ENCODE measurements around the gene GIPR. TPM values are rescaled to one million over a fixed set of nuclear protein-coding genes. Genes with fewer than 3 reads are reported as not detected.

The GIPR gene
- total and polyA plus RNA-seq, 2 donors (not counting 1 experiment from before 2014, with no cell fraction given) = 0.25 TPM; not detected in 1

DNA sequence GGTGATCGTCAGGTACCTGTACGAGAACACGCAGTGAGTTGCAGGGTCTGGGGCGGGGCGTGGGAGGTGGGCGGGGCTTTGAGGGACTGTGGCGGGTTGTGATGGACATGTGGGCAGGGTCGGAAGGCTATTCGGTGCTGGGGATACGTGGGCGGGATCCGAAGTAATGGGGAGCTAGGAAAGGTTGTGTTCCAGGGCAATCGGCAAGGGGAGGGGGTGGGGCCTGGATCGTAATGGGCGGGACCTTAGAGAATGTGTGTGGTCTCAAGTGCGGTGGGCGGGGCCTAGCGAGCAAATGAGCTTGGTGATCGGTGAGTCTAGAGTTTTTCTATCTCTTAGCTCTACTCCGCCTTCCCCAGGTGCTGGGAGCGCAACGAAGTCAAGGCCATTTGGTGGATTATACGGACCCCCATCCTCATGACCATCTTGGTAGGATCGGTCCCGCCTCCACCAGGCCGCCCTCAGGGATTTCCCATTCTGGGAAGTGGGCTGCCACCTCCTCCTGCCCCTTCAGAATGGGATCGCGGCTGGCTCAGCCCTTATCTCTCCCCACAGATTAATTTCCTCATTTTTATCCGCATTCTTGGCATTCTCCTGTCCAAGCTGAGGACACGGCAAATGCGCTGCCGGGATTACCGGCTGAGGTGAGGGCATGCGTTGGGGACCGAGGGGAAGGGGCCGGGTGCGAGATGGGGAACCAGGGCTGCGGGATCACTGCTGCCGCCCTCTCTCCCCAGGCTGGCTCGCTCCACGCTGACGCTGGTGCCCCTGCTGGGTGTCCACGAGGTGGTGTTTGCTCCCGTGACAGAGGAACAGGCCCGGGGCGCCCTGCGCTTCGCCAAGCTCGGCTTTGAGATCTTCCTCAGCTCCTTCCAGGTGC is 9.6 kb downstream of the GIPR start:
- H2AFZ ChIP-seq (ENCODE audit: low read length) = no peak overlapping the region
- peaks cover 11% of the 10 kb centered on the region for H3K27me3 ChIP-seq (ENCODE audit: control insufficient read depth, insufficient read depth, low read length)
- H3K9ac ChIP-seq (ENCODE audit: insufficient read depth, low read length) = no peak overlapping the region
- H3K9me3 ChIP-seq (ENCODE audit: control insufficient read depth, insufficient read depth, low read depth, low read length) = no peaks in the 10 kb centered on the region
- no peak overlapping the region for H3K27ac ChIP-seq (ENCODE audit: insufficient read depth, low read length)
- H3K4me2 ChIP-seq (ENCODE audit: extremely low read depth, insufficient read depth, low read length) = peak overlapping the region; percentile 48
- H4K20me1 ChIP-seq (ENCODE audit: control insufficient read depth, extremely low read depth, insufficient read depth, low read length) = no peaks in the 10 kb centered on the region
- H3K4me1 ChIP-seq (ENCODE audit: control insufficient read depth, extremely low read depth, insufficient read depth, low read length) = peaks cover 4% of the 10 kb centered on the region
- H3K4me3 ChIP-seq (replicated peaks in 1 of 4; ENCODE audit: control extremely low read depth in 1 of 4, insufficient read depth in 1 of 4, low read depth in 3 of 4, low read length in 4 of 4) = peak overlapping the region; percentile 7 to 34 (median 13)
- TF ChIP-seq, protein P1, sequence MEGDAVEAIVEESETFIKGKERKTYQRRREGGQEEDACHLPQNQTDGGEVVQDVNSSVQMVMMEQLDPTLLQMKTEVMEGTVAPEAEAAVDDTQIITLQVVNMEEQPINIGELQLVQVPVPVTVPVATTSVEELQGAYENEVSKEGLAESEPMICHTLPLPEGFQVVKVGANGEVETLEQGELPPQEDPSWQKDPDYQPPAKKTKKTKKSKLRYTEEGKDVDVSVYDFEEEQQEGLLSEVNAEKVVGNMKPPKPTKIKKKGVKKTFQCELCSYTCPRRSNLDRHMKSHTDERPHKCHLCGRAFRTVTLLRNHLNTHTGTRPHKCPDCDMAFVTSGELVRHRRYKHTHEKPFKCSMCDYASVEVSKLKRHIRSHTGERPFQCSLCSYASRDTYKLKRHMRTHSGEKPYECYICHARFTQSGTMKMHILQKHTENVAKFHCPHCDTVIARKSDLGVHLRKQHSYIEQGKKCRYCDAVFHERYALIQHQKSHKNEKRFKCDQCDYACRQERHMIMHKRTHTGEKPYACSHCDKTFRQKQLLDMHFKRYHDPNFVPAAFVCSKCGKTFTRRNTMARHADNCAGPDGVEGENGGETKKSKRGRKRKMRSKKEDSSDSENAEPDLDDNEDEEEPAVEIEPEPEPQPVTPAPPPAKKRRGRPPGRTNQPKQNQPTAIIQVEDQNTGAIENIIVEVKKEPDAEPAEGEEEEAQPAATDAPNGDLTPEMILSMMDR (conservative IDR thresholded peaks at IDR 0.05 in 1 of 2, IDR thresholded peaks at IDR 0.05 in 1 of 2; ENCODE audit: low read depth in 1 of 2, low read length in 2 of 2) = no peak
- TF ChIP-seq EZH2 (IDR thresholded peaks at IDR 0.05; ENCODE audit: low read length, missing control alignments) = no peak
- no peaks in the 10 kb centered on the region for H3K36me3 ChIP-seq (ENCODE audit: control insufficient read depth, insufficient read depth, low read length)
- peak; percentile 63 to 69 for DNase-seq (ENCODE audit: low read depth in 2 of 2)
- no peaks in the 10 kb centered on the region for H3K79me2 ChIP-seq (ENCODE audit: control insufficient read depth, insufficient read depth, low read length)

DNA sequence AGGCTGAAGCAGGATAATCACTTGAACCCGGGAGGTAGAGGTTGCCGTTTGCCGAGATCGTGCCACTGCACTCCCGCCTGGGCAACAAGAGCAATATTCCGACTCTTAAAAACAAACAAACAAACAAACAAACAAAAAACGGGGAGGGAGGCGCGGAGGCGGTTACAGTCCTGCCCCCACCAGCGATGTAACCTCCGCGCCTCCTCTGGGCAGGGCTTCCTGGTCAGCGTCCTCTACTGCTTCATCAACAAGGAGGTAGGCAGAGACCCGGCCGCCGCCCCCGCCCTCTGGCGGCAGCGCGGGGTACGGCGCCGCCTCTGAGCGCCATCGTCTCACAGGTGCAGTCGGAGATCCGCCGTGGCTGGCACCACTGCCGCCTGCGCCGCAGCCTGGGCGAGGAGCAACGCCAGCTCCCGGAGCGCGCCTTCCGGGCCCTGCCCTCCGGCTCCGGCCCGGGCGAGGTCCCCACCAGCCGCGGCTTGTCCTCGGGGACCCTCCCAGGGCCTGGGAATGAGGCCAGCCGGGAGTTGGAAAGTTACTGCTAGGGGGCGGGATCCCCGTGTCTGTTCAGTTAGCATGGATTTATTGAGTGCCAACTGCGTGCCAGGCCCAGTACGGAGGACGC is 13.5 kb downstream of the GIPR start:
- no peaks in the 10 kb centered on the region for H3K36me3 ChIP-seq (ENCODE audit: control insufficient read depth, insufficient read depth, low read length)
- no peak overlapping the region for H3K9ac ChIP-seq (ENCODE audit: insufficient read depth, low read length)
- no peaks in the 10 kb centered on the region for H3K9me3 ChIP-seq (ENCODE audit: control insufficient read depth, insufficient read depth, low read depth, low read length)
- peak; percentile 62 to 69 for DNase-seq (ENCODE audit: low read depth in 2 of 2)
- H3K4me3 ChIP-seq (replicated peaks in 1 of 4; ENCODE audit: control extremely low read depth in 1 of 4, insufficient read depth in 1 of 4, low read depth in 3 of 4, low read length in 4 of 4) = peak overlapping the region in 3 of 4 experiments; percentile 31 to 50 (median 31)
- peaks cover 11% of the 10 kb centered on the region for H3K27me3 ChIP-seq (ENCODE audit: control insufficient read depth, insufficient read depth, low read length)
- H3K79me2 ChIP-seq (ENCODE audit: control insufficient read depth, insufficient read depth, low read length) = no peaks in the 10 kb centered on the region
- TF ChIP-seq, protein P1 (conservative IDR thresholded peaks at IDR 0.05 in 1 of 2, IDR thresholded peaks at IDR 0.05 in 1 of 2; ENCODE audit: low read depth in 1 of 2, low read length in 2 of 2) = peak; percentile 70 to 87
- no peak for TF ChIP-seq EZH2 (IDR thresholded peaks at IDR 0.05; ENCODE audit: low read length, missing control alignments)
- no peaks in the 10 kb centered on the region for H4K20me1 ChIP-seq (ENCODE audit: control insufficient read depth, extremely low read depth, insufficient read depth, low read length)
- H3K27ac ChIP-seq (ENCODE audit: insufficient read depth, low read length) = no peak overlapping the region
- H3K4me2 ChIP-seq (ENCODE audit: extremely low read depth, insufficient read depth, low read length) = peak overlapping the region; percentile 62
- H2AFZ ChIP-seq (ENCODE audit: low read length) = peak overlapping the region; percentile 23
- H3K4me1 ChIP-seq (ENCODE audit: control insufficient read depth, extremely low read depth, insufficient read depth, low read length) = peaks cover 4% of the 10 kb centered on the region

DNA sequence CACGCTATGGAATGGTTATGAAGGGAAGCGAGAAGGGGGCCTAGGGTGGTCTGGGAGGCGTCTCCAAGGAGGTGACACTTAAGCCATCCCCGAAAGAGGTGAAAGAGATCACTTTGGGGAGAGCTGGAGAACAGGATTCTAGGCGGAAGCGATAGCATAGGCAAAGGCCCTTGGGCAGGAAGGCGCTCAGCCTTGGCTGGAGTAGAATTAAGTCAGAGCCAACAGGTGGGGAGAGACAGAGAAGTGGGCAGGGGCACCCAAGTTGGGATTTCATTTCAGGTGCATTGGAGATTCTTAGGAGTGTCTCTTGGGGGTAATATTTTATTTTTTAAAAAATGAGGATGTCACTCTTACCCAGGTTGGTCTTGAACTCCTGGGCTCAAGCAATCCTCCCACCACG is 14.1 kb downstream of the GIPR start:
- Histone ChIP-seq H3K4me3 (replicated peaks in 1 of 4; ENCODE audit: control extremely low read depth in 1 of 4, insufficient read depth in 1 of 4, low read depth in 3 of 4, low read length in 4 of 4) (no peak overlapping the region), H3K27ac (ENCODE audit: insufficient read depth, low read length) (no peak overlapping the region), H3K79me2 (ENCODE audit: control insufficient read depth, insufficient read depth, low read length) (no peaks in the 10 kb centered on the region), H3K4me1 (ENCODE audit: control insufficient read depth, extremely low read depth, insufficient read depth, low read length) (peaks cover 4% of the 10 kb centered on the region), H3K27me3 (ENCODE audit: control insufficient read depth, insufficient read depth, low read length) (peaks cover 5% of the 10 kb centered on the region), H3K4me2 (ENCODE audit: extremely low read depth, insufficient read depth, low read length) (no peak overlapping the region), H3K9ac (ENCODE audit: insufficient read depth, low read length) (no peak overlapping the region), H4K20me1 (ENCODE audit: control insufficient read depth, extremely low read depth, insufficient read depth, low read length) (no peaks in the 10 kb centered on the region), H3K9me3 (ENCODE audit: control insufficient read depth, insufficient read depth, low read depth, low read length) (no peaks in the 10 kb centered on the region), H2AFZ (ENCODE audit: low read length) (no peak overlapping the region), H3K36me3 (ENCODE audit: control insufficient read depth, insufficient read depth, low read length) (no peaks in the 10 kb centered on the region)
- TF ChIP-seq EZH2 (IDR thresholded peaks at IDR 0.05; ENCODE audit: low read length, missing control alignments) = no peak
- TF ChIP-seq, protein P1 (conservative IDR thresholded peaks at IDR 0.05 in 1 of 2, IDR thresholded peaks at IDR 0.05 in 1 of 2; ENCODE audit: low read depth in 1 of 2, low read length in 2 of 2) = no peak
- DNase-seq (ENCODE audit: low read depth in 2 of 2) = no peak
